Body of pancreas (tissue), 4 donors: ENCODE data around the gene AGXT.

ENCODE experiments used
- POLR2A ChIP-seq, 3 donors: fragments of 450-650 bp; IDR thresholded peaks; one replicate each; pipeline ENCODE4 v1.6.1; 2016; ENCODE audit warnings: antibody characterized with exemption in 3 of 3, mild to moderate bottlenecking in 2 of 3
- TF ChIP-seq, protein P1 (sequence below), 7 experiments: fragments of 450-650 bp in 4 of 7; fragments of 200-600 bp in 3 of 7; sonication (generic) in 3 of 7; IDR thresholded peaks; one replicate each; pipeline ENCODE4 v1.5.1; 2016 to 2019; ENCODE audit warnings: antibody characterized with exemption in 7 of 7

DNA sequence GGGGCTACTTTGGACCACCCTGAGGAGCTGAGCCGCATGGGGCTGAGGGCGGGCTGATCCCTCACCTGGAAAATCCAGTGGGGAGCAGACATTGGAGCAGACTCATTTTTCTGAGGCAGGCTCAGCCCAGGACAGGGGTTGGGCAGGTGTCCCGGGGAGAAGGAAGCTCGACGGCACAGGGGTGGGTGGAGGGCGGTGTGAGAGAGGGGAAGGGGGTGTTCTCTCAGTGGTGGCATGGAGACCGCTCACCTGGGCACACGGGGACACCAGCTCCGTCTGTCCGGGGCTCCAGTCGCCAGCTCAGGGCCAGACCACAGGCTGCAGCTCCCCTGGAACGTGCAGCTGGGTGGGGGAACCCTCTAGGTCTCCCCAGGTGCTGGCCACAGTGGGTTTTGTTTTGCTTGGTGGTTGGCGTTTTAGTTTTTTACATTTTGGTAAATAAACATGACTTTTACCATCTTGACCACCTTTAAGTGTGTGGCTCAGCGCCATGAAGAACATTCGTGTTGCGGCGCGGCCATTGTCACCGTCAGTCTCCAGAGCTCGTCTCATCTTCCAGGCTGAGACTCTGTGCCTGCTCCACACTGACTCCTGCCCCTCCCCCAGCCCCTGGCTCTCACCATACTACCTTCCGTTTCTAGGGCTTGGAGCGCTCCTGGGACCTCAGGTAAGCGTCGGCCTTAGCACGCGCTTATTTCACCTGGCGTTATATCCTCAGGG, 31.7 kb downstream of the AGXT start:
- TF ChIP-seq POLR2A (IDR thresholded peaks at IDR 0.05), result no peak
- TF ChIP-seq, protein P1, sequence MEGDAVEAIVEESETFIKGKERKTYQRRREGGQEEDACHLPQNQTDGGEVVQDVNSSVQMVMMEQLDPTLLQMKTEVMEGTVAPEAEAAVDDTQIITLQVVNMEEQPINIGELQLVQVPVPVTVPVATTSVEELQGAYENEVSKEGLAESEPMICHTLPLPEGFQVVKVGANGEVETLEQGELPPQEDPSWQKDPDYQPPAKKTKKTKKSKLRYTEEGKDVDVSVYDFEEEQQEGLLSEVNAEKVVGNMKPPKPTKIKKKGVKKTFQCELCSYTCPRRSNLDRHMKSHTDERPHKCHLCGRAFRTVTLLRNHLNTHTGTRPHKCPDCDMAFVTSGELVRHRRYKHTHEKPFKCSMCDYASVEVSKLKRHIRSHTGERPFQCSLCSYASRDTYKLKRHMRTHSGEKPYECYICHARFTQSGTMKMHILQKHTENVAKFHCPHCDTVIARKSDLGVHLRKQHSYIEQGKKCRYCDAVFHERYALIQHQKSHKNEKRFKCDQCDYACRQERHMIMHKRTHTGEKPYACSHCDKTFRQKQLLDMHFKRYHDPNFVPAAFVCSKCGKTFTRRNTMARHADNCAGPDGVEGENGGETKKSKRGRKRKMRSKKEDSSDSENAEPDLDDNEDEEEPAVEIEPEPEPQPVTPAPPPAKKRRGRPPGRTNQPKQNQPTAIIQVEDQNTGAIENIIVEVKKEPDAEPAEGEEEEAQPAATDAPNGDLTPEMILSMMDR (IDR thresholded peaks at IDR 0.05), result no peak
